Measurements from ENCODE around the gene SLC25A43. TPM values are rescaled to one million over a fixed set of nuclear protein-coding genes. Genes with fewer than 3 reads are reported as not detected.
"Not testable (repeated sequence)": the region's sequence is repeated elsewhere in the genome, so short reads cannot be mapped to it uniquely, and the experiment has no call there.

SLC25A43 gene
- 3.4 and 8.3 TPM in 2 replicates for total RNA-seq (2014; rRNA removed; shearing (Covaris generic); ENCODE audit: low replicate concordance)

GRCh38 chrX:119398974-119399771 is at the start of gene SLC25A43:
Gene SLC25A43 (plus strand): TSS chrX:119399336. CDS start chrX:119399404, 68 bp downstream.
- H4K20me1 ChIP-seq (ENCODE audit: insufficient read depth, low read depth, low read length): no peaks in the 10 kb centered on the region
- H3K36me3 ChIP-seq (ENCODE audit: insufficient read depth, low read length): no peaks in the 10 kb centered on the region
- H3K4me1 ChIP-seq (ENCODE audit: low read length): peaks cover 11% of the 10 kb centered on the region
- H3K4me3 ChIP-seq (ENCODE audit: low read length): peak within 1 kb of the TSS; percentile 65
- H3K9ac ChIP-seq (ENCODE audit: low read length): peak within 1 kb of the TSS; percentile 65
- H3K9me2 ChIP-seq (replicated peaks; ENCODE audit: insufficient read depth, low read length): no peaks in the 10 kb centered on the region
- no peak within 1 kb of the TSS for H3K27ac ChIP-seq (ENCODE audit: low read length)
- H3K27me3 ChIP-seq (ENCODE audit: low read length): no peaks in the 10 kb centered on the region
- H2AFZ ChIP-seq (ENCODE audit: low read length): peak within 1 kb of the TSS; percentile 88
- H3K4me2 ChIP-seq (ENCODE audit: low read depth, low read length, poor library complexity, severe bottlenecking): peak within 1 kb of the TSS; percentile 68
- no peaks in the 10 kb centered on the region for H3K9me3 ChIP-seq (ENCODE audit: low read length)
- DNase-seq: peak; percentile 57
- no peaks in the 10 kb centered on the region for H3K79me2 ChIP-seq (ENCODE audit: low read length)

DNA sequence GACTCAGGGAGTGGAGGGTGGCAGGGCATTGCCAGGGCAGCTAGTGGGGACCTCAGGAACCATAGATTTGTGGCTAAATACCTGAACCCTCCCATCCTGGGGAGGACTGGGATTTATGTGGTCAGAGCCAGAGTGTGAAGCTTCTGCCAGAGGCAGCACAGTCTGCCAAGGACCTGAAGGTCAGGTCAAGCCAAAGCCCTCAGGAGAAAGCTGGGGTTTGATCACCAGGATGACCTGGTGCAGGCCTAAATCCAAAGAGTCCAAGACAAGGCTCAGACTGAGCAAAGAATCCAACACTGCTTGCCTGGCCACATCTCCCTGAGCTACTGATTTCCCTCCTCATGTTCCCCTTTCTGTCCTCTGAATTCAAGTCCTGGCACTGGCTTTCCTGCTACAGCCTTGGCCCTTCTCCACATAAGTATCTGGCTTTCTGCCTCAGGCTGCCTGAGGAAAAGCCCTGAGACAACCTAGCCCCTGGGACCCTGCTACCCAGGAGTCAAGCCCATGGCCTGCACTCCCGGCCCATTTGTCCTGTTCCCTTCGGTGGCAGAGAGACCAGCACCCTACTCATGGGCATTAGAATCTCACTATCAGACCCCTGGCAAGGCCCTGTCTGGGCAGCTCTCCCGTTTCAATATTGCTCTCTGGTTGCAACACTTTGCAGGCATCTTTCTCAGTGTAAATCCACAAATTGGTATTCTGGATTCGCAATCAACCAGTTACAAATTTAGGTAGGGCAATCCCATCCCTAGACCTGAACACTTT is 39.3 kb upstream of the SLC25A43 start:
- Histone ChIP-seq H3K9me2 (replicated peaks; ENCODE audit: insufficient read depth, low read length) (no peaks in the 10 kb centered on the region), H3K27me3 (ENCODE audit: low read length) (no peaks in the 10 kb centered on the region), H2AFZ (ENCODE audit: low read length) (no peak overlapping the region)

GRCh38 chrX:119361451-119361850 is 37.7 kb upstream of the SLC25A43 start:
- not testable (repeated sequence) for H3K9ac ChIP-seq (ENCODE audit: low read length); H4K20me1 ChIP-seq (ENCODE audit: insufficient read depth, low read depth, low read length); DNase-seq; H3K36me3 ChIP-seq (ENCODE audit: insufficient read depth, low read length); H2AFZ ChIP-seq (ENCODE audit: low read length); H3K27ac ChIP-seq (ENCODE audit: low read length); H3K79me2 ChIP-seq (ENCODE audit: low read length); H3K27me3 ChIP-seq (ENCODE audit: low read length); H3K4me2 ChIP-seq (ENCODE audit: low read depth, low read length, poor library complexity, severe bottlenecking); H3K9me2 ChIP-seq (replicated peaks; ENCODE audit: insufficient read depth, low read length); H3K9me3 ChIP-seq (ENCODE audit: low read length); H3K4me3 ChIP-seq (ENCODE audit: low read length); H3K4me1 ChIP-seq (ENCODE audit: low read length)

More for the DNA sequence above, 39.3 kb upstream of the SLC25A43 start:
- Histone ChIP-seq H3K9me3 (ENCODE audit: low read length) (no peaks in the 10 kb centered on the region), H3K4me2 (ENCODE audit: low read depth, low read length, poor library complexity, severe bottlenecking) (no peak overlapping the region), H3K79me2 (ENCODE audit: low read length) (no peaks in the 10 kb centered on the region), H3K9ac (ENCODE audit: low read length) (no peak overlapping the region), H3K27ac (ENCODE audit: low read length) (no peak overlapping the region), H3K4me3 (ENCODE audit: low read length) (no peak overlapping the region), H3K4me1 (ENCODE audit: low read length) (peaks cover 8% of the 10 kb centered on the region), H3K36me3 (ENCODE audit: insufficient read depth, low read length) (no peaks in the 10 kb centered on the region), H4K20me1 (ENCODE audit: insufficient read depth, low read depth, low read length) (no peaks in the 10 kb centered on the region)
- DNase-seq: no peak

GRCh38 chrX:119362074-119362473 is 37.1 kb upstream of the SLC25A43 start:
- not testable (repeated sequence) for H3K4me2 ChIP-seq (ENCODE audit: low read depth, low read length, poor library complexity, severe bottlenecking); H4K20me1 ChIP-seq (ENCODE audit: insufficient read depth, low read depth, low read length); DNase-seq; H3K27ac ChIP-seq (ENCODE audit: low read length); H3K4me1 ChIP-seq (ENCODE audit: low read length); H3K79me2 ChIP-seq (ENCODE audit: low read length); H3K9me3 ChIP-seq (ENCODE audit: low read length); H3K36me3 ChIP-seq (ENCODE audit: insufficient read depth, low read length); H3K9me2 ChIP-seq (replicated peaks; ENCODE audit: insufficient read depth, low read length); H2AFZ ChIP-seq (ENCODE audit: low read length); H3K9ac ChIP-seq (ENCODE audit: low read length); H3K4me3 ChIP-seq (ENCODE audit: low read length); H3K27me3 ChIP-seq (ENCODE audit: low read length)

- no peak overlapping the region for H3K4me3 ChIP-seq (ENCODE audit: low read length)
- H4K20me1 ChIP-seq (ENCODE audit: insufficient read depth, low read depth, low read length): no peaks in the 10 kb centered on the region
- H3K79me2 ChIP-seq (ENCODE audit: low read length): no peaks in the 10 kb centered on the region
- no peak overlapping the region for H3K27ac ChIP-seq (ENCODE audit: low read length)
- no peaks in the 10 kb centered on the region for H3K4me1 ChIP-seq (ENCODE audit: low read length)
- H2AFZ ChIP-seq (ENCODE audit: low read length): no peak overlapping the region
- no peaks in the 10 kb centered on the region for H3K9me3 ChIP-seq (ENCODE audit: low read length)
- no peak overlapping the region for H3K4me2 ChIP-seq (ENCODE audit: low read depth, low read length, poor library complexity, severe bottlenecking)
- H3K9ac ChIP-seq (ENCODE audit: low read length): no peak overlapping the region
- no peak for DNase-seq
- H3K9me2 ChIP-seq (replicated peaks; ENCODE audit: insufficient read depth, low read length): no peaks in the 10 kb centered on the region
- no peaks in the 10 kb centered on the region for H3K36me3 ChIP-seq (ENCODE audit: insufficient read depth, low read length)
- no peaks in the 10 kb centered on the region for H3K27me3 ChIP-seq (ENCODE audit: low read length)
These were observed 35.7 kb upstream of the SLC25A43 start for GRCh38 chrX:119363391-119363790.

- not testable (repeated sequence) for DNase-seq; H3K27ac ChIP-seq (ENCODE audit: low read length); H3K9me3 ChIP-seq (ENCODE audit: low read length); H3K9me2 ChIP-seq (replicated peaks; ENCODE audit: insufficient read depth, low read length); H3K79me2 ChIP-seq (ENCODE audit: low read length); H3K9ac ChIP-seq (ENCODE audit: low read length); H3K4me2 ChIP-seq (ENCODE audit: low read depth, low read length, poor library complexity, severe bottlenecking); H3K27me3 ChIP-seq (ENCODE audit: low read length); H2AFZ ChIP-seq (ENCODE audit: low read length); H3K4me1 ChIP-seq (ENCODE audit: low read length); H3K36me3 ChIP-seq (ENCODE audit: insufficient read depth, low read length); H4K20me1 ChIP-seq (ENCODE audit: insufficient read depth, low read depth, low read length); H3K4me3 ChIP-seq (ENCODE audit: low read length)
These were observed 27.3 kb upstream of the SLC25A43 start for GRCh38 chrX:119371861-119372260.

- no peaks in the 10 kb centered on the region for H3K9me2 ChIP-seq (replicated peaks; ENCODE audit: insufficient read depth, low read length)
- no peaks in the 10 kb centered on the region for H3K9me3 ChIP-seq (ENCODE audit: low read length)
- DNase-seq: no peak
- H4K20me1 ChIP-seq (ENCODE audit: insufficient read depth, low read depth, low read length): no peaks in the 10 kb centered on the region
- H3K4me1 ChIP-seq (ENCODE audit: low read length): no peaks in the 10 kb centered on the region
- no peaks in the 10 kb centered on the region for H3K36me3 ChIP-seq (ENCODE audit: insufficient read depth, low read length)
- H3K4me3 ChIP-seq (ENCODE audit: low read length): no peak overlapping the region
- no peaks in the 10 kb centered on the region for H3K79me2 ChIP-seq (ENCODE audit: low read length)
- H2AFZ ChIP-seq (ENCODE audit: low read length): no peak overlapping the region
- H3K27me3 ChIP-seq (ENCODE audit: low read length): no peaks in the 10 kb centered on the region
- no peak overlapping the region for H3K4me2 ChIP-seq (ENCODE audit: low read depth, low read length, poor library complexity, severe bottlenecking)
- no peak overlapping the region for H3K9ac ChIP-seq (ENCODE audit: low read length)
- no peak overlapping the region for H3K27ac ChIP-seq (ENCODE audit: low read length)
These were observed 24.4 kb upstream of the SLC25A43 start for GRCh38 chrX:119374736-119375135.

- Histone ChIP-seq H3K9me3 (ENCODE audit: low read length) (no peaks in the 10 kb centered on the region), H3K27me3 (ENCODE audit: low read length) (no peaks in the 10 kb centered on the region), H3K4me1 (ENCODE audit: low read length) (no peaks in the 10 kb centered on the region), H3K79me2 (ENCODE audit: low read length) (no peaks in the 10 kb centered on the region), H2AFZ (ENCODE audit: low read length) (no peak overlapping the region), H3K9me2 (replicated peaks; ENCODE audit: insufficient read depth, low read length) (no peaks in the 10 kb centered on the region), H3K9ac (ENCODE audit: low read length) (no peak overlapping the region), H4K20me1 (ENCODE audit: insufficient read depth, low read depth, low read length) (no peaks in the 10 kb centered on the region), H3K4me2 (ENCODE audit: low read depth, low read length, poor library complexity, severe bottlenecking) (no peak overlapping the region), H3K4me3 (ENCODE audit: low read length) (no peak overlapping the region), H3K36me3 (ENCODE audit: insufficient read depth, low read length) (no peaks in the 10 kb centered on the region), H3K27ac (ENCODE audit: low read length) (no peak overlapping the region)
- DNase-seq: no peak
These were observed 23.6 kb upstream of the SLC25A43 start for GRCh38 chrX:119375561-119375960.
